HEK293 (cell line): ENCODE results near the gene DYNLL2.

Experiments used
- KLF16 ChIP-seq: fragments of 450-650 bp; formaldehyde crosslinking; IDR thresholded peaks from 2 replicates; pipeline ENCODE4 v1.5.1; 2017; ENCODE audit warnings: missing biosample characterization, missing genetic modification characterization
- REPIN1 ChIP-seq: fragments of 450-650 bp; formaldehyde crosslinking; IDR thresholded peaks from 2 replicates; pipeline ENCODE4 v1.5.1; 2017; ENCODE audit warnings: missing biosample characterization, missing genetic modification characterization, low read depth
- SALL2 ChIP-seq: fragments of 450-650 bp; formaldehyde crosslinking; IDR thresholded peaks from 2 replicates; pipeline ENCODE4 v1.5.0; 2017; ENCODE audit warnings: missing biosample characterization, mild to moderate bottlenecking, missing genetic modification characterization, borderline replicate concordance
- SCRT1 ChIP-seq: fragments of 450-650 bp; formaldehyde crosslinking; IDR thresholded peaks from 2 replicates; pipeline ENCODE4 v1.5.1; 2016; ENCODE audit warnings: missing biosample characterization, missing genetic modification characterization, borderline replicate concordance
- SETDB1 ChIP-seq: IDR thresholded peaks from one replicate; pipeline ENCODE4 v1.6.1; 2017; ENCODE audit warnings: mild to moderate bottlenecking, low read length, moderate library complexity, mixed read lengths; ENCODE audit not compliant: insufficient read length
- TCF7L2 ChIP-seq: IDR thresholded peaks from 2 replicates; pipeline ENCODE4 v1.6.1; 2011; ENCODE audit warnings: low read depth, mild to moderate bottlenecking, inconsistent platforms, low read length, moderate library complexity, borderline replicate concordance
- TRIM28 ChIP-seq: IDR thresholded peaks from 2 replicates; pipeline ENCODE4 v1.6.1; 2011; ENCODE audit warnings: low read length, control low read depth, borderline replicate concordance
- ZBTB21 ChIP-seq: fragments of 450-650 bp; formaldehyde crosslinking; IDR thresholded peaks from 2 replicates; pipeline ENCODE4 v1.5.1; 2017; ENCODE audit warnings: missing biosample characterization, missing genetic modification characterization
- ZBTB7A ChIP-seq: fragments of 450-650 bp; formaldehyde crosslinking; IDR thresholded peaks from 2 replicates; pipeline ENCODE4 v1.5.1; 2016; ENCODE audit warnings: low read depth, missing biosample characterization, missing genetic modification characterization
- ZFP3 ChIP-seq: fragments of 450-650 bp; formaldehyde crosslinking; IDR thresholded peaks from 2 replicates; pipeline ENCODE4 v1.5.1; 2016; ENCODE audit warnings: low read depth, missing biosample characterization, missing genetic modification characterization
- ZNF114 ChIP-seq: fragments of 450-650 bp; formaldehyde crosslinking; IDR thresholded peaks from 2 replicates; pipeline ENCODE4 v1.5.0; 2017; ENCODE audit warnings: missing biosample characterization, missing genetic modification characterization
- ZNF2 ChIP-seq: fragments of 450-650 bp; formaldehyde crosslinking; IDR thresholded peaks from 2 replicates; pipeline ENCODE4 v1.5.1; 2016; ENCODE audit warnings: missing biosample characterization, missing genetic modification characterization
- ZNF214 ChIP-seq: fragments of 450-650 bp; formaldehyde crosslinking; IDR thresholded peaks from 2 replicates; pipeline ENCODE4 v1.5.1; 2017; ENCODE audit warnings: missing biosample characterization, mild to moderate bottlenecking, missing genetic modification characterization, borderline replicate concordance
- ZNF292 ChIP-seq: fragments of 450-650 bp; formaldehyde crosslinking; IDR thresholded peaks from 2 replicates; pipeline ENCODE4 v1.5.1; 2016; ENCODE audit warnings: low read depth, missing biosample characterization, missing genetic modification characterization, borderline replicate concordance
- ZNF416 ChIP-seq: fragments of 450-650 bp; formaldehyde crosslinking; IDR thresholded peaks from 2 replicates; pipeline ENCODE4 v1.5.1; 2016; ENCODE audit warnings: missing biosample characterization, missing genetic modification characterization
- ZNF76 ChIP-seq: fragments of 450-650 bp; formaldehyde crosslinking; IDR thresholded peaks from 2 replicates; pipeline ENCODE4; 2016; ENCODE audit warnings: low read depth, missing biosample characterization, missing genetic modification characterization, borderline replicate concordance
- ZSCAN23 ChIP-seq: fragments of 450-650 bp; formaldehyde crosslinking; IDR thresholded peaks from 2 replicates; pipeline ENCODE4 v1.5.1; 2016; ENCODE audit warnings: missing biosample characterization, missing genetic modification characterization
- TF ChIP-seq, protein P1 (sequence below): fragments of 450-650 bp; formaldehyde crosslinking; IDR thresholded peaks from 2 replicates; pipeline ENCODE4 v1.5.1; 2016; ENCODE audit warnings: missing biosample characterization, missing genetic modification characterization
- TF ChIP-seq, protein P2 (sequence below): fragments of 450-650 bp; formaldehyde crosslinking; IDR thresholded peaks from 2 replicates; pipeline ENCODE4 v1.5.1; 2017; ENCODE audit warnings: missing biosample characterization, missing genetic modification characterization
- TF ChIP-seq, protein P3 (sequence below): fragments of 450-650 bp; formaldehyde crosslinking; IDR thresholded peaks from 2 replicates; pipeline ENCODE4 v1.5.1; 2016; ENCODE audit warnings: missing biosample characterization, missing genetic modification characterization
- TF ChIP-seq, protein P4 (sequence below): fragments of 450-650 bp; formaldehyde crosslinking; IDR thresholded peaks from 2 replicates; pipeline ENCODE4 v1.5.1; 2016; ENCODE audit warnings: missing biosample characterization, missing genetic modification characterization, low read depth
- TF ChIP-seq, protein P5 (sequence below): fragments of 450-650 bp; formaldehyde crosslinking; IDR thresholded peaks from 2 replicates; pipeline ENCODE4 v1.5.1; 2016; ENCODE audit warnings: missing biosample characterization, missing genetic modification characterization
- TF ChIP-seq, protein P6 (sequence below): fragments of 450-650 bp; formaldehyde crosslinking; IDR thresholded peaks from 2 replicates; pipeline ENCODE4 v1.5.1; 2016; ENCODE audit warnings: missing biosample characterization, missing genetic modification characterization
- TF ChIP-seq, protein P7 (sequence below): fragments of 450-650 bp; formaldehyde crosslinking; IDR thresholded peaks from 2 replicates; pipeline ENCODE4 v1.5.1; 2016; ENCODE audit warnings: missing biosample characterization, missing genetic modification characterization
- TF ChIP-seq, protein P8 (sequence below): fragments of 450-650 bp; formaldehyde crosslinking; IDR thresholded peaks from 2 replicates; pipeline ENCODE4 v1.5.1; 2016; ENCODE audit warnings: missing biosample characterization, missing genetic modification characterization

Gene DYNLL2

DNA sequence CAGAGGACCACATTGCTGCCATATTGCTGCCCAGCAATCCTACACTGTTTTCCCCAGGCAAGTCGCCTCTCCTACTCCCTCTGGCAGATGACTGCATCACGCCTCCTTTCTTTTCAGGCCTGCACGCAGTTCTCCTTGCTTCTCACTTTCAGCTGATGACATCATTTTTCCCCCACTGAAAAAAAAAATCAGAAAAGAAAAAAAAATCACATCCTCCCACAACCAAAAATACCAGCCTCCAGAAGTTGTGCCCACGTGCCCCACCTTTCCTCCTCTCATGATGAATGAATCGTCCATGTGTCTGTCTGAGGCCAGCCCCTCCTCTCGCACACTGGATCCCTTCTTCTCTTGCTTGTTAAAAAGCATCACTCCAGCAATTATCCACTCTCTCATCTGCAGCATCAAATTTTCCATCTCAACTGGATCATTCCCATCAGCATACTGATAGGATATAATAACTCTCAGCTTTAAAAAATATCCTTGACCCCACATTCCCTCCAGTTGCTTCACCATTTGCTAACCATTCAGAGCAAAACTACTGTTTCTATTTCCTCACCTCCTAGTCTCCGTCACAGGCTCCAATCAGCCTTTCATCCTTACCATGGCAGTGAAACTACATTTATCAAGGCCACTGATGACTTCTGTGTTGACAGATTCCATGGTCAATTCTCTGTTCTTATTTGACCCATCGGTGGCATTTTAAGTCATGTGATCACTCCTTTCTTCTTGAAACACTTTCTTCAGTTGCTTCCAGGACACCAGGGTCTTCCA lies 30.1 kb upstream of the DYNLL2 start (continued):
- TF ChIP-seq, protein P1, sequence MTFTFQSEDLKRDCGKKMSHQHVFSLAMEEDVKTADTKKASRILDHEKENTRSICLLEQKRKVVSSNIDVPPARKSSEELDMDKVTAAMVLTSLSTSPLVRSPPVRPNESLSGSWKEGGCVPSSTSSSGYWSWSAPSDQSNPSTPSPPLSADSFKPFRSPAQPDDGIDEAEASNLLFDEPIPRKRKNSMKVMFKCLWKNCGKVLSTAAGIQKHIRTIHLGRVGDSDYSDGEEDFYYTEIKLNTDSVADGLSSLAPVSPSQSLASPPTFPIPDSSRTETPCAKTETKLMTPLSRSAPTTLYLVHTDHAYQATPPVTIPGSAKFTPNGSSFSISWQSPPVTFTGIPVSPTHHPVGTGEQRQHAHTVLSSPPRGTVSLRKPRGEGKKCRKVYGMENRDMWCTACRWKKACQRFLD (tag by site-specific recombination), result no peak
- TF ChIP-seq ZFP3, result no peak
- no peak for TF ChIP-seq ZNF76 (tag by site-specific recombination)
- TF ChIP-seq ZNF114 (tag by site-specific recombination), result no peak
- TF ChIP-seq ZSCAN23, result no peak
- TF ChIP-seq, protein P2, sequence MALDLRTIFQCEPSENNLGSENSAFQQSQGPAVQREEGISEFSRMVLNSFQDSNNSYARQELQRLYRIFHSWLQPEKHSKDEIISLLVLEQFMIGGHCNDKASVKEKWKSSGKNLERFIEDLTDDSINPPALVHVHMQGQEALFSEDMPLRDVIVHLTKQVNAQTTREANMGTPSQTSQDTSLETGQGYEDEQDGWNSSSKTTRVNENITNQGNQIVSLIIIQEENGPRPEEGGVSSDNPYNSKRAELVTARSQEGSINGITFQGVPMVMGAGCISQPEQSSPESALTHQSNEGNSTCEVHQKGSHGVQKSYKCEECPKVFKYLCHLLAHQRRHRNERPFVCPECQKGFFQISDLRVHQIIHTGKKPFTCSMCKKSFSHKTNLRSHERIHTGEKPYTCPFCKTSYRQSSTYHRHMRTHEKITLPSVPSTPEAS (tag by site-specific recombination), result no peak
- TF ChIP-seq ZBTB7A (tag by site-specific recombination), result no peak
- no peak for TF ChIP-seq SETDB1
- TF ChIP-seq ZNF214 (tag by site-specific recombination), result no peak
- TF ChIP-seq, protein P3, sequence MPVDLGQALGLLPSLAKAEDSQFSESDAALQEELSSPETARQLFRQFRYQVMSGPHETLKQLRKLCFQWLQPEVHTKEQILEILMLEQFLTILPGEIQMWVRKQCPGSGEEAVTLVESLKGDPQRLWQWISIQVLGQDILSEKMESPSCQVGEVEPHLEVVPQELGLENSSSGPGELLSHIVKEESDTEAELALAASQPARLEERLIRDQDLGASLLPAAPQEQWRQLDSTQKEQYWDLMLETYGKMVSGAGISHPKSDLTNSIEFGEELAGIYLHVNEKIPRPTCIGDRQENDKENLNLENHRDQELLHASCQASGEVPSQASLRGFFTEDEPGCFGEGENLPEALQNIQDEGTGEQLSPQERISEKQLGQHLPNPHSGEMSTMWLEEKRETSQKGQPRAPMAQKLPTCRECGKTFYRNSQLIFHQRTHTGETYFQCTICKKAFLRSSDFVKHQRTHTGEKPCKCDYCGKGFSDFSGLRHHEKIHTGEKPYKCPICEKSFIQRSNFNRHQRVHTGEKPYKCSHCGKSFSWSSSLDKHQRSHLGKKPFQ, result no peak
- TF ChIP-seq TCF7L2, result no peak
- TF ChIP-seq KLF16 (tag by site-specific recombination), result no peak
- no peak for TF ChIP-seq ZNF416
- TF ChIP-seq, protein P4, sequence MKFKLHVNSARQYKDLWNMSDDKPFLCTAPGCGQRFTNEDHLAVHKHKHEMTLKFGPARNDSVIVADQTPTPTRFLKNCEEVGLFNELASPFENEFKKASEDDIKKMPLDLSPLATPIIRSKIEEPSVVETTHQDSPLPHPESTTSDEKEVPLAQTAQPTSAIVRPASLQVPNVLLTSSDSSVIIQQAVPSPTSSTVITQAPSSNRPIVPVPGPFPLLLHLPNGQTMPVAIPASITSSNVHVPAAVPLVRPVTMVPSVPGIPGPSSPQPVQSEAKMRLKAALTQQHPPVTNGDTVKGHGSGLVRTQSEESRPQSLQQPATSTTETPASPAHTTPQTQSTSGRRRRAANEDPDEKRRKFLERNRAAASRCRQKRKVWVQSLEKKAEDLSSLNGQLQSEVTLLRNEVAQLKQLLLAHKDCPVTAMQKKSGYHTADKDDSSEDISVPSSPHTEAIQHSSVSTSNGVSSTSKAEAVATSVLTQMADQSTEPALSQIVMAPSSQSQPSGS (tag by site-specific recombination), result peak; percentile 67
- TF ChIP-seq, protein P5, sequence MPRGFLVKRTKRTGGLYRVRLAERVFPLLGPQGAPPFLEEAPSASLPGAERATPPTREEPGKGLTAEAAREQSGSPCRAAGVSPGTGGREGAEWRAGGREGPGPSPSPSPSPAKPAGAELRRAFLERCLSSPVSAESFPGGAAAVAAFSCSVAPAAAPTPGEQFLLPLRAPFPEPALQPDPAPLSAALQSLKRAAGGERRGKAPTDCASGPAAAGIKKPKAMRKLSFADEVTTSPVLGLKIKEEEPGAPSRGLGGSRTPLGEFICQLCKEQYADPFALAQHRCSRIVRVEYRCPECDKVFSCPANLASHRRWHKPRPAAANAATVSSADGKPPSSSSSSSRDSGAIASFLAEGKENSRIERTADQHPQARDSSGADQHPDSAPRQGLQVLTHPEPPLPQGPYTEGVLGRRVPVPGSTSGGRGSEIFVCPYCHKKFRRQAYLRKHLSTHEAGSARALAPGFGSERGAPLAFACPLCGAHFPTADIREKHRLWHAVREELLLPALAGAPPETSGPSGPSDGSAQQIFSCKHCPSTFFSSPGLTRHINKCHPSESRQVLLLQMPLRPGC, result no peak
- no peak for TF ChIP-seq ZNF2 (tag by site-specific recombination)
- no peak for TF ChIP-seq SCRT1
- TF ChIP-seq ZBTB21 (tag by site-specific recombination), result peak; percentile 63
- TF ChIP-seq SALL2, result no peak
- TF ChIP-seq REPIN1 (tag by site-specific recombination), result no peak
- TF ChIP-seq TRIM28, result no peak
- TF ChIP-seq, protein P6, sequence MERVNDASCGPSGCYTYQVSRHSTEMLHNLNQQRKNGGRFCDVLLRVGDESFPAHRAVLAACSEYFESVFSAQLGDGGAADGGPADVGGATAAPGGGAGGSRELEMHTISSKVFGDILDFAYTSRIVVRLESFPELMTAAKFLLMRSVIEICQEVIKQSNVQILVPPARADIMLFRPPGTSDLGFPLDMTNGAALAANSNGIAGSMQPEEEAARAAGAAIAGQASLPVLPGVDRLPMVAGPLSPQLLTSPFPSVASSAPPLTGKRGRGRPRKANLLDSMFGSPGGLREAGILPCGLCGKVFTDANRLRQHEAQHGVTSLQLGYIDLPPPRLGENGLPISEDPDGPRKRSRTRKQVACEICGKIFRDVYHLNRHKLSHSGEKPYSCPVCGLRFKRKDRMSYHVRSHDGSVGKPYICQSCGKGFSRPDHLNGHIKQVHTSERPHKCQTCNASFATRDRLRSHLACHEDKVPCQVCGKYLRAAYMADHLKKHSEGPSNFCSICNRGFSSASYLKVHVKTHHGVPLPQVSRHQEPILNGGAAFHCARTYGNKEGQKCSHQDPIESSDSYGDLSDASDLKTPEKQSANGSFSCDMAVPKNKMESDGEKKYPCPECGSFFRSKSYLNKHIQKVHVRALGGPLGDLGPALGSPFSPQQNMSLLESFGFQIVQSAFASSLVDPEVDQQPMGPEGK (tag by site-specific recombination), result no peak
- no peak for TF ChIP-seq ZNF292 (tag by site-specific recombination)
- TF ChIP-seq, protein P7, sequence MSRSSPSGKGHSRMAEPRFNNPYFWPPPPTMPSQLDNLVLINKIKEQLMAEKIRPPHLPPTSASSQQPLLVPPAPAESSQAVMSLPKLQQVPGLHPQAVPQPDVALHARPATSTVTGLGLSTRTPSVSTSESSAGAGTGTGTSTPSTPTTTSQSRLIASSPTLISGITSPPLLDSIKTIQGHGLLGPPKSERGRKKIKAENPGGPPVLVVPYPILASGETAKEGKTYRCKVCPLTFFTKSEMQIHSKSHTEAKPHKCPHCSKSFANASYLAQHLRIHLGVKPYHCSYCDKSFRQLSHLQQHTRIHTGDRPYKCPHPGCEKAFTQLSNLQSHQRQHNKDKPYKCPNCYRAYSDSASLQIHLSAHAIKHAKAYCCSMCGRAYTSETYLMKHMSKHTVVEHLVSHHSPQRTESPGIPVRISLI (tag by site-specific recombination), result 0 out of 2 replicates have a peak, but pooled peaks have one; percentile 63
- TF ChIP-seq, protein P8, sequence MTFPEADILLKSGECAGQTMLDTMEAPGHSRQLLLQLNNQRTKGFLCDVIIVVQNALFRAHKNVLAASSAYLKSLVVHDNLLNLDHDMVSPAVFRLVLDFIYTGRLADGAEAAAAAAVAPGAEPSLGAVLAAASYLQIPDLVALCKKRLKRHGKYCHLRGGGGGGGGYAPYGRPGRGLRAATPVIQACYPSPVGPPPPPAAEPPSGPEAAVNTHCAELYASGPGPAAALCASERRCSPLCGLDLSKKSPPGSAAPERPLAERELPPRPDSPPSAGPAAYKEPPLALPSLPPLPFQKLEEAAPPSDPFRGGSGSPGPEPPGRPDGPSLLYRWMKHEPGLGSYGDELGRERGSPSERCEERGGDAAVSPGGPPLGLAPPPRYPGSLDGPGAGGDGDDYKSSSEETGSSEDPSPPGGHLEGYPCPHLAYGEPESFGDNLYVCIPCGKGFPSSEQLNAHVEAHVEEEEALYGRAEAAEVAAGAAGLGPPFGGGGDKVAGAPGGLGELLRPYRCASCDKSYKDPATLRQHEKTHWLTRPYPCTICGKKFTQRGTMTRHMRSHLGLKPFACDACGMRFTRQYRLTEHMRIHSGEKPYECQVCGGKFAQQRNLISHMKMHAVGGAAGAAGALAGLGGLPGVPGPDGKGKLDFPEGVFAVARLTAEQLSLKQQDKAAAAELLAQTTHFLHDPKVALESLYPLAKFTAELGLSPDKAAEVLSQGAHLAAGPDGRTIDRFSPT (tag by site-specific recombination), result 0 out of 2 replicates have a peak, but pooled peaks have one; percentile 19
